BE2C (cell line): ENCODE results near the gene HPS5.

ENCODE experiments used
- DNase-seq: peaks from one replicate; pipeline ENCODE4 v3.0.0-alpha.2; 2020
- H3K27me3 ChIP-seq: fragments of 250-450 bp; sonication (Bioruptor Pico); 2 replicates; pipeline ENCODE4 v1.5.1; 2020; ENCODE audit warnings: mild to moderate bottlenecking
- H3K36me3 ChIP-seq: fragments of 250-450 bp; sonication (Bioruptor Pico); 2 replicates; pipeline ENCODE4 v1.5.1; 2020; ENCODE audit warnings: mild to moderate bottlenecking
- H3K4me1 ChIP-seq: fragments of 250-450 bp; sonication (Bioruptor Pico); 2 replicates; pipeline ENCODE4 v1.5.1; 2020
- H3K4me3 ChIP-seq: 2 replicates; pipeline ENCODE4 v1.5.1; 2011; ENCODE audit warnings: low read depth, low read length
- H3K9me3 ChIP-seq: fragments of 250-450 bp; sonication (Bioruptor Pico); 2 replicates; pipeline ENCODE4 v1.5.1; 2020
- CTCF ChIP-seq: IDR thresholded peaks from 2 replicates; pipeline ENCODE4 v1.5.1; 2012; ENCODE audit warnings: mild to moderate bottlenecking, low read depth, low read length

The HPS5 gene

GRCh38 chr11:18314784-18315523 is 7.0 kb downstream of the HPS5 start:
- no peak overlapping the region for H3K4me3 ChIP-seq
- H3K36me3 ChIP-seq, result no peaks in the 10 kb centered on the region; the same call in 1 of the 2 replicates
- no peaks in the 10 kb centered on the region for H3K27me3 ChIP-seq
- no peak for DNase-seq
- H3K9me3 ChIP-seq, result no peaks in the 10 kb centered on the region
- no peaks in the 10 kb centered on the region for H3K4me1 ChIP-seq
- TF ChIP-seq CTCF, result no peak

GRCh38 chr11:18313965-18314763 is 7.8 kb downstream of the HPS5 start:
- H3K27me3 ChIP-seq, result no peaks in the 10 kb centered on the region
- TF ChIP-seq CTCF, result no peak
- no peaks in the 10 kb centered on the region for H3K4me1 ChIP-seq
- no peaks in the 10 kb centered on the region; the same call in 1 of the 2 replicates for H3K36me3 ChIP-seq
- H3K4me3 ChIP-seq, result no peak overlapping the region
- no peaks in the 10 kb centered on the region for H3K9me3 ChIP-seq
- no peak for DNase-seq

GRCh38 chr11:18312663-18313420 is 9.1 kb downstream of the HPS5 start:
- H3K9me3 ChIP-seq, result no peaks in the 10 kb centered on the region
- DNase-seq, result no peak
- H3K4me1 ChIP-seq, result no peaks in the 10 kb centered on the region
- H3K27me3 ChIP-seq, result no peaks in the 10 kb centered on the region
- no peaks in the 10 kb centered on the region; the same call in 1 of the 2 replicates for H3K36me3 ChIP-seq
- no peak overlapping the region for H3K4me3 ChIP-seq
- TF ChIP-seq CTCF, result no peak

- Histone ChIP-seq H3K4me1 (no peaks in the 10 kb centered on the region), H3K9me3 (no peaks in the 10 kb centered on the region), H3K4me3 (no peak overlapping the region), H3K36me3 (no peaks in the 10 kb centered on the region; the same call in 1 of the 2 replicates), H3K27me3 (no peaks in the 10 kb centered on the region)
- no peak for DNase-seq
- no peak for TF ChIP-seq CTCF
These were observed 9.9 kb downstream of the HPS5 start for GRCh38 chr11:18312012-18312411.

GRCh38 chr11:18310800-18311340 is 11.1 kb downstream of the HPS5 start:
- H3K36me3 ChIP-seq, result no peaks in the 10 kb centered on the region; the same call in 1 of the 2 replicates
- no peaks in the 10 kb centered on the region for H3K9me3 ChIP-seq
- no peaks in the 10 kb centered on the region for H3K27me3 ChIP-seq
- H3K4me1 ChIP-seq, result no peaks in the 10 kb centered on the region
- DNase-seq, result no peak
- TF ChIP-seq CTCF, result no peak
- no peak overlapping the region for H3K4me3 ChIP-seq
